ENCODE measurements around the gene NCOA1. TPM values are rescaled to one million over a fixed set of nuclear protein-coding genes. Genes with fewer than 3 reads are reported as not detected.

The NCOA1 gene
- total RNA-seq, 2 experiments from 2014 or later = 6.1 to 12.1 TPM

DNA sequence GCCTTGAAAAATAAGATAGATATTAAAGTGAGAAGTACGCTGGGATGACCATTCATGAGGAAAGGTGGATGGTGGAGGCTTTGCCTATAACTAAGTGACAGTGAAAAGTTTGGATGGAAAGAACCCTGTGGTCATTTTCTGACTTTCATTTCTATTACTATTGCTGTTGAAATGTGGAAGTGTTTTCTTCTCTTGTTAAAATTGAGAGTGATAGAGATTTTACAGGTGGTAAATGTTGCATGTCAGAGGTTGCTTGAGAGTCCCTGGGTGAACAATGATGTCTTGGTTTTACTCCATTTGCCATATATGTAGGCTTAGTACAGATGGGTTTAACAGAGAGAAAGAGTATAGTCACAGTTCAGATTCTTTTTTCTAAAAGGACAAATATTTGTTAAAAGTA, 18.4 kb downstream of the NCOA1 start:
- intact Hi-C loops (cut with micrococcal nuclease; ENCODE audit: unreplicated experiment) = no loop called here
- no peaks in the 10 kb centered on the region for H4K20me1 ChIP-seq (ENCODE audit: insufficient read depth, low read length)
- no peaks in the 10 kb centered on the region for H3K79me2 ChIP-seq (ENCODE audit: insufficient read depth, low read depth, low read length)
- POLR2A ChIA-PET = interaction anchor here (0.6 kb wide), 2 partner anchors 69 to 314 kb away, joined by 3 read pairs; no protein-coding TSS in a partner anchor
- no peaks in the 10 kb centered on the region for H3K9me2 ChIP-seq (ENCODE audit: insufficient read depth, low read length)
- TF ChIP-seq, protein P1, sequence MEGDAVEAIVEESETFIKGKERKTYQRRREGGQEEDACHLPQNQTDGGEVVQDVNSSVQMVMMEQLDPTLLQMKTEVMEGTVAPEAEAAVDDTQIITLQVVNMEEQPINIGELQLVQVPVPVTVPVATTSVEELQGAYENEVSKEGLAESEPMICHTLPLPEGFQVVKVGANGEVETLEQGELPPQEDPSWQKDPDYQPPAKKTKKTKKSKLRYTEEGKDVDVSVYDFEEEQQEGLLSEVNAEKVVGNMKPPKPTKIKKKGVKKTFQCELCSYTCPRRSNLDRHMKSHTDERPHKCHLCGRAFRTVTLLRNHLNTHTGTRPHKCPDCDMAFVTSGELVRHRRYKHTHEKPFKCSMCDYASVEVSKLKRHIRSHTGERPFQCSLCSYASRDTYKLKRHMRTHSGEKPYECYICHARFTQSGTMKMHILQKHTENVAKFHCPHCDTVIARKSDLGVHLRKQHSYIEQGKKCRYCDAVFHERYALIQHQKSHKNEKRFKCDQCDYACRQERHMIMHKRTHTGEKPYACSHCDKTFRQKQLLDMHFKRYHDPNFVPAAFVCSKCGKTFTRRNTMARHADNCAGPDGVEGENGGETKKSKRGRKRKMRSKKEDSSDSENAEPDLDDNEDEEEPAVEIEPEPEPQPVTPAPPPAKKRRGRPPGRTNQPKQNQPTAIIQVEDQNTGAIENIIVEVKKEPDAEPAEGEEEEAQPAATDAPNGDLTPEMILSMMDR (conservative IDR thresholded peaks at IDR 0.05; ENCODE audit: low read length) = no peak
- no peak for TF ChIP-seq EZH2phosphoT487 (IDR thresholded peaks at IDR 0.05; ENCODE audit: borderline replicate concordance, low read depth, low read length)
- BruUV-seq (replicated peaks) = no TSS peak
- no peaks in the 10 kb centered on the region for H3K9me3 ChIP-seq (ENCODE audit: low read length)
- H3K4me1 ChIP-seq (ENCODE audit: insufficient read depth, low read length, poor library complexity, severe bottlenecking) = no peaks in the 10 kb centered on the region
- no peak for DNase-seq (ENCODE audit: low spot score)
- no peak overlapping the region for H3K4me2 ChIP-seq (ENCODE audit: low read length)
- no peaks in the 10 kb centered on the region for H3K36me3 ChIP-seq (ENCODE audit: insufficient read depth, low read length)
- H2AFZ ChIP-seq (ENCODE audit: low read length) = no peak overlapping the region
- H3K27ac ChIP-seq (ENCODE audit: low read depth, low read length, poor library complexity, severe bottlenecking) = no peak overlapping the region
- CTCF ChIA-PET (ENCODE audit: unreplicated experiment) = no interaction called here
- no peak overlapping the region for H3K4me3 ChIP-seq (ENCODE audit: low read depth, low read length, poor library complexity, severe bottlenecking)

DNA sequence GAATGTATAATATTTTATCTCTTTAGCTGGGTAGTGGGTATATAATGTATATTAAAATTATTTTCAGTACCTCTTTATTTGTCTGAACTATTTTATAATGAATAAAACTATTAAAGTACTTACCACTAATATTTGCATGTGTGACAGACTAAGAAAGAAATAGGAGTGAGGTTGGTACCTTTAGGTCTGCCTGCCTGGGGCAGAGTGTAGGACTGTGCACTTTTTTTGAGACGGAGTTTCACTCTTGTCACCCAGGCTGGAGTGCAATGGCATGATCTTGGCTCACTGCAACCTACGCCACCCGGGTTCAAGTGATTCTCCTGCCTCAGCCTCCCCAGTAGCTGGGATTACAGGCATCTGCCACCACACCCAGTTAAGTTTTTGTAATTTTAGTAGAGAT, 18.8 kb downstream of the NCOA1 start:
- no peaks in the 10 kb centered on the region for H3K79me2 ChIP-seq (ENCODE audit: insufficient read depth, low read depth, low read length)
- TF ChIP-seq, protein P1 (conservative IDR thresholded peaks at IDR 0.05; ENCODE audit: low read length) = no peak
- TF ChIP-seq EZH2phosphoT487 (IDR thresholded peaks at IDR 0.05; ENCODE audit: borderline replicate concordance, low read depth, low read length) = no peak
- POLR2A ChIA-PET = interaction anchor here (0.6 kb wide), 2 partner anchors 68 to 313 kb away, joined by 3 read pairs; no protein-coding TSS in a partner anchor

DNA sequence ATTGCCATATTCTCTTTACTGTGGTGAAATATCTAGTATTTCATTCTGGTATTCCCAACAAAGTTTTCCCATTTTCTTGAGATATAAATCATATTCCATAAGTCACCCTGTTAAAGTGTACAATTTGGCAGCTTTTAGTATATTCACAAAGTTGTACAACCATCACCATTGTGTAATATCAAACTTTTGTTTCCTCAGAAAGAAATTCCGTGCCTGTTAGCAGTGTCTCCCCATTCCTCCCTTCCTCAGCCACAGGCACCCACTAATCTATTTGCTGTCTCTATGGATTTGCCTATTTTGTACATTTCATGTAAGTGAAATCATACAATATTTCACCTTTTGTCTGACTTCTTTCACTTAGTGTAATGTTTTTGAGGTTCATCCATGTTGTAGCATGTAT, 19.7 kb downstream of the NCOA1 start:
- TF ChIP-seq EZH2phosphoT487 (IDR thresholded peaks at IDR 0.05; ENCODE audit: borderline replicate concordance, low read depth, low read length) = no peak
- TF ChIP-seq, protein P1 (conservative IDR thresholded peaks at IDR 0.05; ENCODE audit: low read length) = no peak
- no TSS peak for BruUV-seq (replicated peaks)

More for the DNA sequence above, 18.8 kb downstream of the NCOA1 start:
- no peaks in the 10 kb centered on the region for H4K20me1 ChIP-seq (ENCODE audit: insufficient read depth, low read length)
- BruUV-seq (replicated peaks) = no TSS peak
- no peak for DNase-seq (ENCODE audit: low spot score)
- CTCF ChIA-PET (ENCODE audit: unreplicated experiment) = no interaction called here
- H2AFZ ChIP-seq (ENCODE audit: low read length) = no peak overlapping the region
- no peak overlapping the region for H3K27ac ChIP-seq (ENCODE audit: low read depth, low read length, poor library complexity, severe bottlenecking)
- no peaks in the 10 kb centered on the region for H3K4me1 ChIP-seq (ENCODE audit: insufficient read depth, low read length, poor library complexity, severe bottlenecking)
- no peak overlapping the region for H3K4me2 ChIP-seq (ENCODE audit: low read length)
- no peak overlapping the region for H3K4me3 ChIP-seq (ENCODE audit: low read depth, low read length, poor library complexity, severe bottlenecking)
- intact Hi-C loops (cut with micrococcal nuclease; ENCODE audit: unreplicated experiment) = no loop called here
- no peaks in the 10 kb centered on the region for H3K36me3 ChIP-seq (ENCODE audit: insufficient read depth, low read length)
- H3K9me2 ChIP-seq (ENCODE audit: insufficient read depth, low read length) = no peaks in the 10 kb centered on the region
- H3K9me3 ChIP-seq (ENCODE audit: low read length) = no peaks in the 10 kb centered on the region

More for the DNA sequence above, 19.7 kb downstream of the NCOA1 start:
- ChIA-PET CTCF (ENCODE audit: unreplicated experiment) (no interaction called here), POLR2A (no interaction called here)
- H2AFZ ChIP-seq (ENCODE audit: low read length) = no peak overlapping the region
- no peak overlapping the region for H3K4me2 ChIP-seq (ENCODE audit: low read length)
- no peak overlapping the region for H3K4me3 ChIP-seq (ENCODE audit: low read depth, low read length, poor library complexity, severe bottlenecking)
- no peaks in the 10 kb centered on the region for H3K9me2 ChIP-seq (ENCODE audit: insufficient read depth, low read length)
- no peaks in the 10 kb centered on the region for H4K20me1 ChIP-seq (ENCODE audit: insufficient read depth, low read length)
- H3K27ac ChIP-seq (ENCODE audit: low read depth, low read length, poor library complexity, severe bottlenecking) = no peak overlapping the region
- intact Hi-C loops (cut with micrococcal nuclease; ENCODE audit: unreplicated experiment) = no loop called here
- H3K36me3 ChIP-seq (ENCODE audit: insufficient read depth, low read length) = no peaks in the 10 kb centered on the region
- H3K9me3 ChIP-seq (ENCODE audit: low read length) = no peaks in the 10 kb centered on the region
- no peaks in the 10 kb centered on the region for H3K4me1 ChIP-seq (ENCODE audit: insufficient read depth, low read length, poor library complexity, severe bottlenecking)
- H3K79me2 ChIP-seq (ENCODE audit: insufficient read depth, low read depth, low read length) = no peaks in the 10 kb centered on the region
- no peak for DNase-seq (ENCODE audit: low spot score)

Measured in OCI-LY7 (cell line).